IMR-90 (cell line): Measurements from ENCODE around the gene SLX4. TPM values are rescaled to one million over a fixed set of nuclear protein-coding genes. Genes with fewer than 3 reads are reported as not detected.

Source experiments
- ATAC-seq: fragments of 200-7000 bp; cut with Tn5 transposase; 2 replicates; pipeline ENCODE4 v1.9.1; 2020; ENCODE audit warnings: low read depth, mild to moderate bottlenecking, moderate library complexity
- BruUV-seq: library from RNA; stranded (reverse); fragments of 400-500 nt; replicated peaks from 2 replicates; lab custom pipeline; 2021; lab: Mats Ljungman, UMichigan
- CTCF ChIA-PET: fragments of 300-600 bp; formaldehyde crosslinking; extraction: SDS; loops from one replicate; lab custom pipeline; 2021; ENCODE audit warnings: antibody characterized with exemption; lab: Yijun Ruan, JAX
- POLR2A ChIA-PET: fragments of 300-600 bp; sonication (Branson Sonifier 250); formaldehyde crosslinking; loops from one replicate; lab custom pipeline; 2022; ENCODE audit warnings: antibody characterized with exemption; ENCODE audit not compliant: unreplicated experiment; lab: Charles Lee
- DNase-seq: peaks from one replicate; pipeline ENCODE4 v3.0.0; 2013
- H2AFZ ChIP-seq: replicated peaks from 2 replicates; pipeline ENCODE3; 2013; ENCODE audit warnings: low read length, mild to moderate bottlenecking; ENCODE audit not compliant: poor library complexity
- H2AK5ac ChIP-seq: 2 replicates; pipeline ENCODE4 v1.6.1; 2013; ENCODE audit warnings: low read depth, low read length, inconsistent platforms
- H2AK9ac ChIP-seq: replicated peaks from 2 replicates; pipeline ENCODE3; 2013; ENCODE audit warnings: mild to moderate bottlenecking, low read depth, low read length, moderate library complexity; ENCODE audit not compliant: poor library complexity
- H2BK120ac ChIP-seq: 2 replicates; pipeline ENCODE4 v1.6.1; 2013; ENCODE audit warnings: low read depth, low read length, inconsistent platforms
- H2BK15ac ChIP-seq: 3 replicates; pipeline ENCODE4 v1.6.1; 2013; ENCODE audit warnings: low read depth, low read length, inconsistent platforms
- H2BK20ac ChIP-seq: 2 replicates; pipeline ENCODE4 v1.6.1; 2013; ENCODE audit warnings: low read depth, mild to moderate bottlenecking, inconsistent platforms, low read length, moderate library complexity
- H2BK5ac ChIP-seq: 2 replicates; pipeline ENCODE4 v1.6.1; 2013; ENCODE audit warnings: mild to moderate bottlenecking, low read depth, low read length, inconsistent platforms; ENCODE audit not compliant: poor library complexity, severe bottlenecking
- H3K14ac ChIP-seq: replicated peaks from 2 replicates; pipeline ENCODE4 v1.6.1; 2013; ENCODE audit warnings: low read depth, low read length, inconsistent platforms
- H3K18ac ChIP-seq: 2 replicates; pipeline ENCODE4 v1.6.1; 2013; ENCODE audit warnings: low read depth, low read length, control low read depth
- H3K23ac ChIP-seq: 2 replicates; pipeline ENCODE4 v1.6.1; 2013; ENCODE audit warnings: low read depth, low read length, inconsistent platforms
- H3K27ac ChIP-seq: 2 replicates; pipeline ENCODE4 v1.5.1; 2013; ENCODE audit warnings: mild to moderate bottlenecking, control low read depth, low read length; ENCODE audit not compliant: insufficient read depth
- H3K27me3 ChIP-seq: 2 replicates; pipeline ENCODE4 v1.6.1; 2013; ENCODE audit warnings: low read length; ENCODE audit not compliant: control insufficient read depth, insufficient read depth
- H3K36me3 ChIP-seq: 2 replicates; pipeline ENCODE4 v1.6.1; 2013; ENCODE audit warnings: low read length, mixed read lengths; ENCODE audit not compliant: control insufficient read depth, insufficient read depth
- H3K4ac ChIP-seq: 2 replicates; pipeline ENCODE4 v1.6.1; 2013; ENCODE audit warnings: low read depth, low read length, inconsistent platforms
- H3K4me1 ChIP-seq: 2 replicates; pipeline ENCODE4 v1.6.1; 2013; ENCODE audit warnings: low read length, mixed read lengths; ENCODE audit not compliant: control insufficient read depth, insufficient read depth
- H3K4me2 ChIP-seq: 2 replicates; pipeline ENCODE4 v1.6.1; 2013; ENCODE audit warnings: low read depth, mild to moderate bottlenecking, control low read depth, low read length, moderate library complexity
- H3K4me3 ChIP-seq: 2 replicates; pipeline ENCODE4 v1.5.1; 2013; ENCODE audit warnings: low read depth, mild to moderate bottlenecking, control low read depth, low read length, moderate library complexity; ENCODE audit not compliant: insufficient read depth
- H3K56ac ChIP-seq: 2 replicates; pipeline ENCODE4 v1.6.1; 2013; ENCODE audit warnings: low read length, inconsistent platforms; ENCODE audit not compliant: insufficient read depth; ENCODE audit errors: extremely low read depth
- H3K79me1 ChIP-seq, 2 experiments: 2 replicates each; pipeline ENCODE4 v1.6.1; 2013; ENCODE audit warnings: low read length in 2 of 2, inconsistent platforms in 1 of 2, low read depth in 1 of 2
- H3K9ac ChIP-seq: 2 replicates; pipeline ENCODE4 v1.6.1; 2013; ENCODE audit warnings: low read depth, low read length, control low read depth
- H3K9me1 ChIP-seq: 2 replicates; pipeline ENCODE4 v1.6.1; 2013; ENCODE audit warnings: low read length, inconsistent platforms; ENCODE audit not compliant: insufficient read depth
- H3K9me3 ChIP-seq: 2 replicates; pipeline ENCODE4 v1.6.1; 2013; ENCODE audit warnings: low read length; ENCODE audit not compliant: control insufficient read depth, insufficient read depth
- H4K20me1 ChIP-seq: 2 replicates; pipeline ENCODE4 v1.6.1; 2013; ENCODE audit warnings: low read length, inconsistent platforms; ENCODE audit not compliant: insufficient read depth
- H4K5ac ChIP-seq: 2 replicates; pipeline ENCODE4 v1.6.1; 2013; ENCODE audit warnings: mild to moderate bottlenecking, low read depth, low read length, control low read depth
- H4K8ac ChIP-seq, 2 experiments: 2 replicates each; pipeline ENCODE4 v1.6.1; 2013; ENCODE audit warnings: low read depth in 2 of 2, low read length in 2 of 2, control low read depth in 1 of 2, inconsistent platforms in 1 of 2
- H4K91ac ChIP-seq: 2 replicates; pipeline ENCODE4 v1.6.1; 2013; ENCODE audit warnings: low read depth, low read length, inconsistent platforms; ENCODE audit not compliant: insufficient read depth
- BHLHE40 ChIP-seq: fragments of 150-350 bp; IDR thresholded peaks from 2 replicates; pipeline ENCODE4 v1.6.1; 2016; ENCODE audit warnings: mild to moderate bottlenecking, low read depth, low read length
- CEBPB ChIP-seq: IDR thresholded peaks from 2 replicates; pipeline ENCODE4 v1.6.1; 2012; ENCODE audit warnings: low read depth, low read length, improper control_type of control experiment
- CHD1 ChIP-seq: IDR thresholded peaks from 2 replicates; pipeline ENCODE4 v1.6.1; 2012; ENCODE audit warnings: low read depth, low read length, improper control_type of control experiment
- FOS ChIP-seq: fragments of 150-350 bp; IDR thresholded peaks from 2 replicates; pipeline ENCODE4 v1.6.1; 2016; ENCODE audit warnings: low read depth, low read length
- MAFK ChIP-seq: IDR thresholded peaks from 2 replicates; pipeline ENCODE4 v1.6.1; 2012; ENCODE audit warnings: low read depth, low read length, improper control_type of control experiment
- MAZ ChIP-seq: IDR thresholded peaks from 2 replicates; pipeline ENCODE4 v1.6.1; 2012; ENCODE audit warnings: low read depth, mild to moderate bottlenecking, low read length, improper control_type of control experiment, moderate library complexity, borderline replicate concordance
- MXI1 ChIP-seq: IDR thresholded peaks from 2 replicates; pipeline ENCODE4 v1.6.1; 2012; ENCODE audit warnings: low read depth, mild to moderate bottlenecking, low read length, moderate library complexity, borderline replicate concordance
- NFE2L2 ChIP-seq: fragments of 150-350 bp; IDR thresholded peaks from 2 replicates; pipeline ENCODE4 v1.6.1; 2016; ENCODE audit warnings: low read depth, mild to moderate bottlenecking, low read length
- RAD21 ChIP-seq: IDR thresholded peaks from 2 replicates; pipeline ENCODE4 v1.6.1; 2012; ENCODE audit warnings: low read length, improper control_type of control experiment
- RFX5 ChIP-seq: IDR thresholded peaks from 2 replicates; pipeline ENCODE4 v1.8.0; 2012; ENCODE audit warnings: low read depth, mild to moderate bottlenecking, low read length, moderate library complexity
- SMC3 ChIP-seq: fragments of 150-350 bp; IDR thresholded peaks from 2 replicates; pipeline ENCODE4 v1.6.1; 2016; ENCODE audit warnings: low read depth, mild to moderate bottlenecking, antibody characterized with exemption, low read length, moderate library complexity
- USF2 ChIP-seq: fragments of 150-350 bp; IDR thresholded peaks from 2 replicates; pipeline ENCODE4 v1.6.1; 2017; ENCODE audit warnings: mild to moderate bottlenecking, antibody characterized with exemption, low read length, low read depth
- WGBS, 2 experiments: methylation state at CpG; one replicate each; pipeline versions ENCODE4 v1.1.5 to v1.1.7; 2013; ENCODE audit warnings: missing lambda C conversion rate in 2 of 2; ENCODE audit not compliant: insufficient read length in 1 of 2; ENCODE audit errors: extremely low coverage in 2 of 2; 5-methylcytosine and 5-hydroxymethylcytosine counted together
- dilution Hi-C: fragments of 300-500 bp; cut with HindIII; formaldehyde crosslinking; loops from one replicate; pipeline ENCODE4 v1.14.3; 2018; ENCODE audit warnings: low sequenced_read_pairs; ENCODE audit not compliant: unreplicated experiment
- in situ Hi-C: fragments of 300-500 bp; cut with MboI; formaldehyde crosslinking; loops from 3 replicates; pipeline ENCODE4 v1.14.3; 2019; ENCODE audit warnings: low sequenced_read_pairs, inconsistent platforms, mixed read lengths
- intact Hi-C: fragments of 100-400 bp; cut with micrococcal nuclease; formaldehyde crosslinking; loops from 2 replicates; pipeline ENCODE4 v1.10.0; 2022
- polyA plus RNA-seq, 3 experiments: library from polyadenylated mRNA; depleted of rRNA; stranded (reverse); fragments of >200 nt; gene quantifications; 2 replicates each; pipeline ENCODE4 v1.2.3, GENCODE V29; 2012; ENCODE audit warnings: low replicate concordance in 1 of 3
- total RNA-seq: library from RNA; depleted of rRNA; stranded (reverse); fragments of >200 nt; gene quantifications from 2 replicates; pipeline ENCODE4 v1.2.3, GENCODE V29; 2012
- TF ChIP-seq, protein P1 (sequence below): conservative IDR thresholded peaks from 2 replicates; pipeline ENCODE4 v1.5.1; 2012; ENCODE audit warnings: mild to moderate bottlenecking, low read depth, low read length, improper control_type of control experiment
- TF ChIP-seq, protein P2 (sequence below): fragments of 150-350 bp; IDR thresholded peaks from 2 replicates; pipeline ENCODE4 v1.6.1; 2016; ENCODE audit warnings: low read depth, mild to moderate bottlenecking, low read length, moderate library complexity, borderline replicate concordance

The SLX4 gene
- total and polyA plus RNA-seq, 2 of the 4 experiments (the other 2 are of a cell fraction): 1.3 to 3.1 TPM

DNA sequence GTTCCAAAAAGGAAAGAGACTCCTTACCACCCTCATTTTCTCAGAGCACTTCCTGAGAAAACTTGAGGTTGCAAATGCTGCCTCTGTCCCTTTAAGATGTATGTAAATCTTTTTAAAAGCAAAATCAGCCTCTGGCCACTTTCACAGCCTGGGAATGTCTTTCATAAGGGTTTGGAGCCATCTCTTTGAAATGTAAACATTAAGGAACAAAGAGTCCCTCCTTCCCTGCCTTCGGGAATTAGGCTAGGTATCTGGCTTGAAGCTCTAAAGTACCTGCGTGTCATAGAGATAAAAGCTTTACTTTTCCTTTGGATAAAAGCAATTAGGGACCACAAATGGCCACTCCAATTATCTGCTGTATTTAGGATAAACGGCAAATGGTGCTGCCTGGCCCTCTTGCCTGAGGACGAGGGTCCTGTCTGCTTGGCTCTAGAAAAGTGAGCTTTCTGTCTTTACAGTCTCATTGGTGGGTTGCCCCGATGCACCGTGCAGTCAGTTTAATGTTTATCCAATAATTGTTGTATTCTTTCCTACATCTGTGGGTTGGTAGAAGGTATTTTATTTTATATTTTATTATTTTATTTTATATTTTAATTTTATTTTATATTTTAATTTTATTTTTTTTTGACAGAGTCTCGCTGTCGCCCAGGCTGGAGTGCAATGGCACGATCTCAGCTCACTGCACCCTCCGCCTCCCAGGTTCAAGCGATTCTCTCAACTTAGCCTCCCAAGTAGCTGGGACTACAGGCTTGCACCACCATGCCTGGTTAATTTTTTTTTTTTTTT lies 58.1 kb downstream of the SLX4 start:
- intact Hi-C loops: no loop called here
- no TSS peak for BruUV-seq
- Histone ChIP-seq H3K23ac (no peak overlapping the region), H3K14ac (no peak overlapping the region), H3K9me1 (no peaks in the 10 kb centered on the region), H3K9me3 (no peaks in the 10 kb centered on the region), H4K20me1 (no peaks in the 10 kb centered on the region; the same call in 1 of the 2 replicates), H2BK20ac (no peak overlapping the region), H2BK15ac (no peak overlapping the region), H3K9ac (no peak overlapping the region), H3K36me3 (no peaks in the 10 kb centered on the region), H3K4me1 (peaks cover 4% of the 10 kb centered on the region; the same call in 1 of the 2 replicates), H3K56ac (no peak overlapping the region), H3K4me3 (no peak overlapping the region), H3K4ac (no peak overlapping the region), H2BK120ac (no peak overlapping the region), H3K27me3 (peaks cover 5% of the 10 kb centered on the region; the same call in 1 of the 2 replicates), H3K27ac (no peak overlapping the region), H2BK5ac (no peak overlapping the region), H4K8ac (no peak overlapping the region), H4K5ac (peak overlapping the region; percentile 68; the same call in 1 of the 2 replicates), H2AFZ (no peak overlapping the region), H3K79me1 (no peaks in the 10 kb centered on the region), H3K4me2 (peak overlapping the region; percentile 27), H2AK5ac (no peak overlapping the region), H3K18ac (peak overlapping the region; percentile 60; the same call in 1 of the 2 replicates), H2AK9ac (no peak overlapping the region), H4K91ac (no peak overlapping the region)
- ChIA-PET POLR2A (no interaction called here), CTCF (no interaction called here)
- peak; percentile 4 for DNase-seq
- ATAC-seq: no peak
- WGBS, 2 experiments: 0% methylated on average over 1 of the region's 11 CpGs; no CpG with 5 or more reads in 1 of the 2 experiments
- dilution Hi-C loops: no loop called here
- in situ Hi-C loops: no loop called here
- TF ChIP-seq BHLHE40 (no peak), RAD21 (no peak), CHD1 (no peak), NFE2L2 (no peak), USF2 (no peak), MAFK (no peak), MXI1 (no peak), FOS (no peak), CEBPB (no peak), SMC3 (no peak), MAZ (no peak), RFX5 (no peak)
- TF ChIP-seq, protein P1, sequence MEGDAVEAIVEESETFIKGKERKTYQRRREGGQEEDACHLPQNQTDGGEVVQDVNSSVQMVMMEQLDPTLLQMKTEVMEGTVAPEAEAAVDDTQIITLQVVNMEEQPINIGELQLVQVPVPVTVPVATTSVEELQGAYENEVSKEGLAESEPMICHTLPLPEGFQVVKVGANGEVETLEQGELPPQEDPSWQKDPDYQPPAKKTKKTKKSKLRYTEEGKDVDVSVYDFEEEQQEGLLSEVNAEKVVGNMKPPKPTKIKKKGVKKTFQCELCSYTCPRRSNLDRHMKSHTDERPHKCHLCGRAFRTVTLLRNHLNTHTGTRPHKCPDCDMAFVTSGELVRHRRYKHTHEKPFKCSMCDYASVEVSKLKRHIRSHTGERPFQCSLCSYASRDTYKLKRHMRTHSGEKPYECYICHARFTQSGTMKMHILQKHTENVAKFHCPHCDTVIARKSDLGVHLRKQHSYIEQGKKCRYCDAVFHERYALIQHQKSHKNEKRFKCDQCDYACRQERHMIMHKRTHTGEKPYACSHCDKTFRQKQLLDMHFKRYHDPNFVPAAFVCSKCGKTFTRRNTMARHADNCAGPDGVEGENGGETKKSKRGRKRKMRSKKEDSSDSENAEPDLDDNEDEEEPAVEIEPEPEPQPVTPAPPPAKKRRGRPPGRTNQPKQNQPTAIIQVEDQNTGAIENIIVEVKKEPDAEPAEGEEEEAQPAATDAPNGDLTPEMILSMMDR: no peak
- TF ChIP-seq, protein P2, sequence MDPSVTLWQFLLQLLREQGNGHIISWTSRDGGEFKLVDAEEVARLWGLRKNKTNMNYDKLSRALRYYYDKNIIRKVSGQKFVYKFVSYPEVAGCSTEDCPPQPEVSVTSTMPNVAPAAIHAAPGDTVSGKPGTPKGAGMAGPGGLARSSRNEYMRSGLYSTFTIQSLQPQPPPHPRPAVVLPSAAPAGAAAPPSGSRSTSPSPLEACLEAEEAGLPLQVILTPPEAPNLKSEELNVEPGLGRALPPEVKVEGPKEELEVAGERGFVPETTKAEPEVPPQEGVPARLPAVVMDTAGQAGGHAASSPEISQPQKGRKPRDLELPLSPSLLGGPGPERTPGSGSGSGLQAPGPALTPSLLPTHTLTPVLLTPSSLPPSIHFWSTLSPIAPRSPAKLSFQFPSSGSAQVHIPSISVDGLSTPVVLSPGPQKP: no peak
